HG03159 (cell line): ENCODE results near the gene GNG4.
A peak's percentile ranks its signal among the peaks of the same experiment; 100 is the strongest.
"Not testable (repeated sequence)": the region's sequence is repeated elsewhere in the genome, so short reads cannot be mapped to it uniquely, and the experiment has no call there.

Experiments
- ATAC-seq: cut with Tn5 transposase; IDR thresholded peaks from one replicate; pipeline ENCODE4 v1.9.1; 2021; ENCODE audit warnings: mild to moderate bottlenecking, moderate library complexity; ENCODE audit not compliant: unreplicated experiment

The GNG4 gene

GRCh38 chr1:235650341-235651169 lies 971 bp upstream of the GNG4 start:
- ATAC-seq: no peak

- peak; percentile 50 for ATAC-seq
Measured at GRCh38 chr1:235648954-235649367, 623 bp downstream of the GNG4 start.

- no peak for ATAC-seq
Measured at GRCh38 chr1:235648407-235648907, 1.1 kb downstream of the GNG4 start.

GRCh38 chr1:235647537-235647936 lies 2.0 kb downstream of the GNG4 start:
- ATAC-seq: not testable (repeated sequence)

- ATAC-seq: no peak
Measured at GRCh38 chr1:235646463-235646862, 3.1 kb downstream of the GNG4 start.

GRCh38 chr1:235644693-235645305 lies 4.8 kb downstream of the GNG4 start:
- ATAC-seq: no peak

- ATAC-seq: no peak
Measured at GRCh38 chr1:235643837-235644692, 5.5 kb downstream of the GNG4 start.

- no peak for ATAC-seq
Measured at GRCh38 chr1:235642943-235643371, 6.6 kb downstream of the GNG4 start.

- ATAC-seq: no peak
Measured at GRCh38 chr1:235642011-235642942, 7.3 kb downstream of the GNG4 start.

GRCh38 chr1:235640580-235640979 lies 9.0 kb downstream of the GNG4 start:
- no peak for ATAC-seq

GRCh38 chr1:235639226-235640205 lies 10.1 kb downstream of the GNG4 start:
- ATAC-seq: no peak

GRCh38 chr1:235638612-235639011 lies 11.0 kb downstream of the GNG4 start:
- ATAC-seq: not testable (repeated sequence)

- no peak for ATAC-seq
Measured at GRCh38 chr1:235637756-235638534, 11.6 kb downstream of the GNG4 start.

- ATAC-seq: no peak
Measured at GRCh38 chr1:235635938-235636662, 13.5 kb downstream of the GNG4 start.

GRCh38 chr1:235632506-235633401 lies 16.8 kb downstream of the GNG4 start:
- no peak for ATAC-seq

- ATAC-seq: no peak
Measured at GRCh38 chr1:235631816-235632215, 17.8 kb downstream of the GNG4 start.
